ENCODE results near the gene EPS8L1. TPM values are rescaled to one million over a fixed set of nuclear protein-coding genes. Genes with fewer than 3 reads are reported as not detected.
A peak's percentile ranks its signal among the peaks of the same experiment; 100 is the strongest.

The EPS8L1 gene
- polyA plus RNA-seq, 1 donor from 2014 or later = 25.5 TPM

DNA sequence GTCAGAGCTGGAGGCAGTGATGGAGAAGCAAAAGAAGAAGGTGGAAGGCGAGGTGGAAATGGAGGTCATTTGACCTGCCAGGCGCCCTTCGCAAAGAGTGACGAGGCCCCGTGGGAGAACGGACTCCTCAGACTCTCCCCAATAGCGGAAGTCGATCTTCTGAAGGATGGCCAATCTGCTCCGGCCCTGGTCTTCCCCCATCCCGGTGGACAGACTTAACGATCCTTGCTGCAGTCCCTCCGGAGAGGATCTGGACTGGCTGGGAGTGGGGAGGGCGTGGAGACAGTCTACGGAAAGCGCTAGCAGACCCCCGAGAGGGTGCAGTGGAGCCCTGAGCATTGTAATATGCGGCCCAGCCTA lies 11.9 kb downstream of the EPS8L1 start:
- Histone ChIP-seq H3K27ac (ENCODE audit: low read length) (peak overlapping the region; percentile 74), H2AFZ (ENCODE audit: low read depth, low read length) (peak overlapping the region; percentile 40)
- TF ChIP-seq, protein P1, sequence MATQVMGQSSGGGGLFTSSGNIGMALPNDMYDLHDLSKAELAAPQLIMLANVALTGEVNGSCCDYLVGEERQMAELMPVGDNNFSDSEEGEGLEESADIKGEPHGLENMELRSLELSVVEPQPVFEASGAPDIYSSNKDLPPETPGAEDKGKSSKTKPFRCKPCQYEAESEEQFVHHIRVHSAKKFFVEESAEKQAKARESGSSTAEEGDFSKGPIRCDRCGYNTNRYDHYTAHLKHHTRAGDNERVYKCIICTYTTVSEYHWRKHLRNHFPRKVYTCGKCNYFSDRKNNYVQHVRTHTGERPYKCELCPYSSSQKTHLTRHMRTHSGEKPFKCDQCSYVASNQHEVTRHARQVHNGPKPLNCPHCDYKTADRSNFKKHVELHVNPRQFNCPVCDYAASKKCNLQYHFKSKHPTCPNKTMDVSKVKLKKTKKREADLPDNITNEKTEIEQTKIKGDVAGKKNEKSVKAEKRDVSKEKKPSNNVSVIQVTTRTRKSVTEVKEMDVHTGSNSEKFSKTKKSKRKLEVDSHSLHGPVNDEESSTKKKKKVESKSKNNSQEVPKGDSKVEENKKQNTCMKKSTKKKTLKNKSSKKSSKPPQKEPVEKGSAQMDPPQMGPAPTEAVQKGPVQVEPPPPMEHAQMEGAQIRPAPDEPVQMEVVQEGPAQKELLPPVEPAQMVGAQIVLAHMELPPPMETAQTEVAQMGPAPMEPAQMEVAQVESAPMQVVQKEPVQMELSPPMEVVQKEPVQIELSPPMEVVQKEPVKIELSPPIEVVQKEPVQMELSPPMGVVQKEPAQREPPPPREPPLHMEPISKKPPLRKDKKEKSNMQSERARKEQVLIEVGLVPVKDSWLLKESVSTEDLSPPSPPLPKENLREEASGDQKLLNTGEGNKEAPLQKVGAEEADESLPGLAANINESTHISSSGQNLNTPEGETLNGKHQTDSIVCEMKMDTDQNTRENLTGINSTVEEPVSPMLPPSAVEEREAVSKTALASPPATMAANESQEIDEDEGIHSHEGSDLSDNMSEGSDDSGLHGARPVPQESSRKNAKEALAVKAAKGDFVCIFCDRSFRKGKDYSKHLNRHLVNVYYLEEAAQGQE (IDR thresholded peaks at IDR 0.05; ENCODE audit: borderline replicate concordance) = no peak
- TF ChIP-seq SMC3 (conservative IDR thresholded peaks at IDR 0.05; ENCODE audit: poor library complexity) = no peak
- TF ChIP-seq, protein P2, sequence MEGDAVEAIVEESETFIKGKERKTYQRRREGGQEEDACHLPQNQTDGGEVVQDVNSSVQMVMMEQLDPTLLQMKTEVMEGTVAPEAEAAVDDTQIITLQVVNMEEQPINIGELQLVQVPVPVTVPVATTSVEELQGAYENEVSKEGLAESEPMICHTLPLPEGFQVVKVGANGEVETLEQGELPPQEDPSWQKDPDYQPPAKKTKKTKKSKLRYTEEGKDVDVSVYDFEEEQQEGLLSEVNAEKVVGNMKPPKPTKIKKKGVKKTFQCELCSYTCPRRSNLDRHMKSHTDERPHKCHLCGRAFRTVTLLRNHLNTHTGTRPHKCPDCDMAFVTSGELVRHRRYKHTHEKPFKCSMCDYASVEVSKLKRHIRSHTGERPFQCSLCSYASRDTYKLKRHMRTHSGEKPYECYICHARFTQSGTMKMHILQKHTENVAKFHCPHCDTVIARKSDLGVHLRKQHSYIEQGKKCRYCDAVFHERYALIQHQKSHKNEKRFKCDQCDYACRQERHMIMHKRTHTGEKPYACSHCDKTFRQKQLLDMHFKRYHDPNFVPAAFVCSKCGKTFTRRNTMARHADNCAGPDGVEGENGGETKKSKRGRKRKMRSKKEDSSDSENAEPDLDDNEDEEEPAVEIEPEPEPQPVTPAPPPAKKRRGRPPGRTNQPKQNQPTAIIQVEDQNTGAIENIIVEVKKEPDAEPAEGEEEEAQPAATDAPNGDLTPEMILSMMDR (IDR thresholded peaks at IDR 0.05; ENCODE audit: poor library complexity, severe bottlenecking) = no peak
- TF ChIP-seq TAF1 (IDR thresholded peaks at IDR 0.05; ENCODE audit: low read depth) = no peak
- TF ChIP-seq RAD21 (conservative IDR thresholded peaks at IDR 0.05) = no peak
- TF ChIP-seq MXI1 (conservative IDR thresholded peaks at IDR 0.05; ENCODE audit: poor library complexity, severe bottlenecking) = no peak
- TF ChIP-seq POLR2AphosphoS5 (IDR thresholded peaks at IDR 0.05) = no peak
- no peak for TF ChIP-seq EZH2 (IDR thresholded peaks at IDR 0.05; ENCODE audit: borderline replicate concordance, insufficient read depth, low read length, poor library complexity, severe bottlenecking)
- TF ChIP-seq EP300 (conservative IDR thresholded peaks at IDR 0.05; ENCODE audit: poor library complexity, severe bottlenecking) = no peak

GRCh38 chr19:55088021-55088451 lies 12.4 kb downstream of the EPS8L1 start:
- TF ChIP-seq, protein P2 (IDR thresholded peaks at IDR 0.05; ENCODE audit: poor library complexity, severe bottlenecking) = no peak
- no peak for TF ChIP-seq MXI1 (conservative IDR thresholded peaks at IDR 0.05; ENCODE audit: poor library complexity, severe bottlenecking)
- no peak for TF ChIP-seq TAF1 (IDR thresholded peaks at IDR 0.05; ENCODE audit: low read depth)
- TF ChIP-seq POLR2AphosphoS5 (IDR thresholded peaks at IDR 0.05) = no peak
- no peak for TF ChIP-seq SMC3 (conservative IDR thresholded peaks at IDR 0.05; ENCODE audit: poor library complexity)
- no peak for TF ChIP-seq EP300 (conservative IDR thresholded peaks at IDR 0.05; ENCODE audit: poor library complexity, severe bottlenecking)
- no peak for TF ChIP-seq EZH2 (IDR thresholded peaks at IDR 0.05; ENCODE audit: borderline replicate concordance, insufficient read depth, low read length, poor library complexity, severe bottlenecking)
- TF ChIP-seq RAD21 (conservative IDR thresholded peaks at IDR 0.05) = no peak
- TF ChIP-seq, protein P1 (IDR thresholded peaks at IDR 0.05; ENCODE audit: borderline replicate concordance) = no peak
- peak overlapping the region; percentile 74 for H3K27ac ChIP-seq (ENCODE audit: low read length)
- H3F3A ChIP-seq (ENCODE audit: insufficient read depth, low read length, poor library complexity, severe bottlenecking) = no peaks in the 10 kb centered on the region
- peak overlapping the region; percentile 63 for H3K4me2 ChIP-seq (ENCODE audit: low read length)
- no peaks in the 10 kb centered on the region for H3K27me3 ChIP-seq (ENCODE audit: insufficient read depth, low read depth, low read length)
- peaks cover 3% of the 10 kb centered on the region for H3K79me2 ChIP-seq (replicated peaks; ENCODE audit: insufficient read depth, low read length)
- peak overlapping the region; percentile 78 for H3K9ac ChIP-seq (ENCODE audit: low read length)
- no peaks in the 10 kb centered on the region for H3K9me2 ChIP-seq (ENCODE audit: insufficient read depth, low read length)
- no peaks in the 10 kb centered on the region for H3K36me3 ChIP-seq (ENCODE audit: insufficient read depth, low read length)
- H4K20me1 ChIP-seq (ENCODE audit: insufficient read depth) = no peaks in the 10 kb centered on the region
- no peaks in the 10 kb centered on the region for H3K9me3 ChIP-seq (ENCODE audit: low read length)
- no peak overlapping the region for H2AFZ ChIP-seq (ENCODE audit: low read depth, low read length)
- H3K4me3 ChIP-seq (ENCODE audit: low read length) = peak overlapping the region; percentile 90

More for the DNA sequence above, 11.9 kb downstream of the EPS8L1 start:
- peak overlapping the region; percentile 63 for H3K4me2 ChIP-seq (ENCODE audit: low read length)
- no peaks in the 10 kb centered on the region for H3F3A ChIP-seq (ENCODE audit: insufficient read depth, low read length, poor library complexity, severe bottlenecking)
- peaks cover 3% of the 10 kb centered on the region for H3K79me2 ChIP-seq (replicated peaks; ENCODE audit: insufficient read depth, low read length)
- H3K36me3 ChIP-seq (ENCODE audit: insufficient read depth, low read length) = no peaks in the 10 kb centered on the region
- peak overlapping the region; percentile 90 for H3K4me3 ChIP-seq (ENCODE audit: low read length)
- no peaks in the 10 kb centered on the region for H4K20me1 ChIP-seq (ENCODE audit: insufficient read depth)
- H3K9ac ChIP-seq (ENCODE audit: low read length) = peak overlapping the region; percentile 78
- H3K9me3 ChIP-seq (ENCODE audit: low read length) = no peaks in the 10 kb centered on the region
- H3K9me2 ChIP-seq (ENCODE audit: insufficient read depth, low read length) = no peaks in the 10 kb centered on the region
- peaks cover 3% of the 10 kb centered on the region for H3K27me3 ChIP-seq (ENCODE audit: insufficient read depth, low read depth, low read length)
